NCI-H2196 (cell line): ENCODE measurements around the gene NUTM2E.
"Not testable (repeated sequence)": the region's sequence is repeated elsewhere in the genome, so short reads cannot be mapped to it uniquely, and the experiment has no call there.

ENCODE experiments used
- DNase-seq: peaks from one replicate; lab custom pipeline; 2025; ENCODE audit not compliant: unreplicated experiment; lab: John Stamatoyannopoulos, UW

The NUTM2E gene, protein sequence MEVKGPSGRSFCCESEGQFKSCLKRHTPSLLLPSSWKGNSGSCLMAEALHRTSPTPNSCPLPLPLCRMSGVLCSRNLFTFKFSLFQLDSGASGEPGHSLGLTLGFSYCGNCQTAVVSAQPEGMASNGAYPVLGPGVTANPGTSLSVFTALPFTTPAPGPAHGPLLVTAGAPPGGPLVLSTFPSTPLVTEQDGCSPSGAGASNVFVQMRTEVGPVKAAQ (N-terminal part only)

GRCh38 chr10:79826496-79827215 is at the start of gene NUTM2E:
Gene NUTM2E (plus strand): TSS chr10:79826739. CDS start chr10:79841741, 15,002 bp downstream.
- DNase-seq, result peak; percentile 24

- not testable (repeated sequence) for DNase-seq
Measured at GRCh38 chr10:79777997-79778396, 48.5 kb upstream of the NUTM2E start.

GRCh38 chr10:79779310-79779938 is 47.1 kb upstream of the NUTM2E start:
- DNase-seq, result not testable (repeated sequence)

DNA sequence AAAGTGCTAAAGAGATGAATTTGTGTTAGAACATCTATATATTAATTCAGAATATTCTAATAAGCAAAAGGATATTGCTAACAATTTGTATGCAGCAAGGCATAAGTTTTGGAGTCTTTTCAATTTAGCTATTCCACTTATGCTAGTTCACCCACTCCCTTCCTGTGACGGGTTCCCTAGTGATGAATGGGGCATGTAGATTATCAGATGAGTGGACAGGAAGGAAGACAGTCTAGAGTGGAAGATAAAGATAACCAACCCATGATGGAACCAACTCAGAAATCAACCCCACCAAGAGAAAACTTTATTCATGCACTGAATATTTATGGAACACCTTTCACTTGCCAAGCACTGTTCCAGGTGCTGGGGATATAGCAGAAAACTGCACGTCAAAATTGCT is 46.5 kb upstream of the NUTM2E start:
- not testable (repeated sequence) for DNase-seq

DNA sequence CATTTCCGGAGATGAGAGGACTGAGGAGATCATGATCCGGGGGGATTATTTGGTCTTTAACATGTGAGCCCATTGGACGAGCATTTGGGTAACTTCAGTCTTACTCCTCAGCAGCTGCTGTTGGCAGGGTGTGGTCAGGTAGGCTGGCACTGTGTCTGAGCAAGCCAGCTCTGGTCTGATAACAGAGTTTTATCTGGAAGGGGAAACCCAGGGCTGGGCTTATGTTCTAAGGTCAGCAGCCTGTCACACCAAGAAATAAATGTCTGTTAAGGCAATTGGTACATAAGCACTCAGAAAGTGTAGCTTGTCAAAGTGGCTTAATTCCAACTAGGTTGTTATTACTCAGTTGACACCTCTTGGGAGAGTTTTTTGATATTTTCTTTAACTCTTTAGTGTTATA is 45.0 kb upstream of the NUTM2E start:
- not testable (repeated sequence) for DNase-seq

- not testable (repeated sequence) for DNase-seq
Measured at GRCh38 chr10:79787455-79787952, 39.0 kb upstream of the NUTM2E start.

DNA sequence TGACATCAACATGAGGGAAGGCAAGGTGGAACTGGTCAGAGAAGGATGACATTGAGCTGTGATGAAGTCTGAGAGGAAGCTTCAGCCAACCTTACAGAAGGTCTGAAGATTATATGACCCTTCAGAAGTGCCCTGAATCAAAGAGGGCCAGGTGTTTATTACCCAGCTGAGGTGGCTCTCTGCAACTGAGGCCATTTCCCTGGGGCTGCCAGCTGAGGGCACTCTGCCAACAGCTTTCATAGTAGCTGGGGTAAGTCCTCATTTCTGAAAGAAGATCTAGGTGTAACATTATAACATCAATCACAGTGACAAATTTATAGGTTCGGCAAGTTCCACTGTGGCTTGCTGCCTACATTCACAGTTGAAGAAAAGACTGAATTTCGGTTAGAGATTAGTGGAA is 37.2 kb upstream of the NUTM2E start:
- DNase-seq, result not testable (repeated sequence)

- DNase-seq, result not testable (repeated sequence)
Measured at GRCh38 chr10:79791906-79792517, 34.5 kb upstream of the NUTM2E start.

- not testable (repeated sequence) for DNase-seq
Measured at GRCh38 chr10:79799337-79799736, 27.2 kb upstream of the NUTM2E start.

GRCh38 chr10:79805857-79806256 is 20.7 kb upstream of the NUTM2E start:
- not testable (repeated sequence) for DNase-seq

- DNase-seq, result not testable (repeated sequence)
Measured at GRCh38 chr10:79811895-79812294, 14.6 kb upstream of the NUTM2E start.

DNA sequence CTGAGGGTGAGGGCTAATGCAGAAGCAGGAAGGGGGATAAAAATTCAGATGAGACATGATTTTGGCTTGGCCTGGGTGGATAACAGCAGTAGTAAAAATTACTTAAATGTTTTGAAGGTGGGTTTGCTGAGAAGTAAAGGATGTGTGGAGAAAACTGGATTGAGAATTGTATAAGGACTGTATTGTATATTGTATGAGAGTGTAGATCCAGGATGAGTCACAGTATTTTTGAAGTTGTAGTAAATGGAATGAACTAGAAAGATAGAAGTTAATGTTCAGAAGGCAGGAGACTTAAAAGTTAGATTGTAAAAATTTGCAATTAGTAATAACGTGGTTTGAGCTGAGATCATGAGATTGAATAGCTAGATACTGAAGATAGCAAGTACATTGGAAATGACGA is 10.2 kb upstream of the NUTM2E start:
- DNase-seq, result not testable (repeated sequence)

DNA sequence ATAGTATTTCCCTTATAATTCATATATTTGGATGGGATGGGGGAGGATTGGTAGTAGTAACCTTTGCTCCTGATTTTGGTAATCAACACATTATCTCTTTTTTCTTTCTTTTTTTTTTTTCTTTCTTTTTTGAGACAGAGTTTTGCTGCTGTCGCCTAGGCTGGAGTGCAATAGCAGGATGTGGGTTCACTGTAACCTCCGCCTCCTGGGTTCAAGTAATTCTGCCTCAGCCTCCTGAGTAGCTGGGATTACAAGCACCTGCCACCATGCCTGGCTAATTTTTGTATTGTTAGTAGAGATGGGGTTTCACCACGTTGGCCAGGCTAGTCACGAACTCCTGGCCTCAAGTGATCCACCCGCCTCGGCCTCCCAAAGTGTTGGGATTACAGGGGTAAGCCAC is 3.2 kb upstream of the NUTM2E start:
- not testable (repeated sequence) for DNase-seq

DNA sequence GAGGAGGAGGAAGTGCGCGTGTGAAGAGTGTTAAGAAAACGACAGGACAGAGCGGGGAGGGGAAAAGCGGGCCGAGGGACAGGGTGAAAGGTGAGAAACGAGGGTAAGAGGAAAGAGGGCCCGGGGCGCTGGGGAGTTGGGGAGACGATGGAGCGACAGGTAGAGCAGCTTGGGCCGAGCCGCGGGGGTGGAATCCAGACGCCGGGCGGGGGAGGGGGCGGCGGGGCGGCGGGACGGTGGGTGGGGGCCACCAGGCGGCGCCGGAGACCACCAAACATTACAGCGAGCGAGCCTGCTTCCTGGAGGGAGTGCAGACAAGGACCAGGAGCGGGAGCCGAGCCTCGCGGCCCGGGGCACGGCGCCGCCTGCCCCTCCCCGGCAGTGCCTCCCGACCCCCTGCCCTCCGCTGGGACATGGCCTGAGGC is 940 bp upstream of the NUTM2E start:
- not testable (repeated sequence) for DNase-seq

DNA sequence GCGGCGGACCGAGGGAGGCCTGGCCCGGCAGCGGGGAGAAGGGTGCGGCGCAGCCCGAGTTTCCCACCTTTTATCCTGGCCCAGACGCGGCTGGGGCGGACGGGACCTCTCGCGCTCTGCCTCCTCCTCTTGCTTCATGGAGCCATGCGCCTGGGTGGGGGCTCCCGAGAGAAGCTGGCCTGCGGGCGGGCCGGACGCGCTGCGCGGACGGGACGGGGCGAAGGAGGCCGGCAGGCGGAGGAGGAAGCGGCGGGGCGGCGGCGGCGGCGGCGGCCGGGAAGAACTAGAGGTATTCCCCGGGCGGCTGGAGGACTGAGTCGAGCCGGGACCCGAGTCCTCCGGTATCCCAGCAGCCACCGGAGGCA is 426 bp upstream of the NUTM2E start:
- DNase-seq, result not testable (repeated sequence)

DNA sequence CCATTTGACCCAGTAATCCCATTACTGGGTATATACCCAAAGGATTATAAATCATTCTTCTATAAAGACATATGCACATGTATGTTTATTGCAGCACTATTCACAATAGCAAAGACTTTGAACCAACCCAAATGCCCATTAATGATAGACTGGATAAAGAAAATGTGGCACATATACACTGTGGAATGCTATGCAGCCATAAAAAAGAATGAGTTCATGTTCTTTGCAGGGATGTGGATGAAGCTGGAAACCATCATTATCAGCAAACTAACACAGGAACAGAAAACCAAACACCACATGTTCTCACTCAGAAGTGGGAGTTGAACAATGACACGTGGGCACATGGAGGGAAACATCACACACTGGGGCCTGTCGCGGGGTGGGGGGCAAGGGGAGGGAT is 7.3 kb downstream of the NUTM2E start:
- not testable (repeated sequence) for DNase-seq

DNA sequence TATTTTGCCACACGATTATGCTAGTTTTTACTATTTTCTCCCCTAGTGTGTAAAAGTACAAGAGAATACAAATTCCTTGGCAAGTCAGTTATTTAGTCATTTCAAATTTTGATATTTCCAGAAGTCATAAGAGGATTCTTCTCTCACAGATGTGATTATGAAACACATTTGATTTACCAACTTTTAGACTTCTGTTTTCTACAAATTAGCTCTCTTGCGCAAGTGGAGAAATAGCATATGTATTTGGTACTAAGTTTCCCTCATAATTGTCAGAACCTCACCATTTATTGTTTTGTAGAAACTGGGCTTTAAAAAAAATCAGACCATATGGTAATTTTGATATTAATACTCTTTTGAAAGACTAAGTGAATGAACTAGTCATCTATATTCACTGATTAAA is 9.4 kb downstream of the NUTM2E start:
- not testable (repeated sequence) for DNase-seq

GRCh38 chr10:79836891-79837290 is 10.4 kb downstream of the NUTM2E start:
- DNase-seq, result not testable (repeated sequence)

DNA sequence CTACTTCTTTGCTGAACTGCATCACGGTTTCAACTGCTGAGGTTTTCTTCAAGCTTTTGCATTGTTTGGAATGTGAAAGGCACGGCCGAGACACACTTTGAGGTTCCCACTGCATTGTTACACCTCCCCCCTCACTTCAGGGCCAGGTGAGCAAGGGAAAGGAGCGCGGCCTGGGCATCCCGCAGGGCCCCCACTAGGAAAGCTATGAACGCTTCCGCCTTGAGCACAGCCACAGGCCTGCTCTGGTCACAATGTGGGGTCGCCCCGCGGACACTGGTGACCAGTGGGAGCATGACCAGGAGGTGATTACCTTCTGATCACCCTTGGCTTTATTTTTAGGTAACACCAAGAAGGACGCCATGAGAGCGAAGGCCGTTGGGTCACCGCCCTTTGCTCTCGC is 11.9 kb downstream of the NUTM2E start:
- DNase-seq, result not testable (repeated sequence)

DNA sequence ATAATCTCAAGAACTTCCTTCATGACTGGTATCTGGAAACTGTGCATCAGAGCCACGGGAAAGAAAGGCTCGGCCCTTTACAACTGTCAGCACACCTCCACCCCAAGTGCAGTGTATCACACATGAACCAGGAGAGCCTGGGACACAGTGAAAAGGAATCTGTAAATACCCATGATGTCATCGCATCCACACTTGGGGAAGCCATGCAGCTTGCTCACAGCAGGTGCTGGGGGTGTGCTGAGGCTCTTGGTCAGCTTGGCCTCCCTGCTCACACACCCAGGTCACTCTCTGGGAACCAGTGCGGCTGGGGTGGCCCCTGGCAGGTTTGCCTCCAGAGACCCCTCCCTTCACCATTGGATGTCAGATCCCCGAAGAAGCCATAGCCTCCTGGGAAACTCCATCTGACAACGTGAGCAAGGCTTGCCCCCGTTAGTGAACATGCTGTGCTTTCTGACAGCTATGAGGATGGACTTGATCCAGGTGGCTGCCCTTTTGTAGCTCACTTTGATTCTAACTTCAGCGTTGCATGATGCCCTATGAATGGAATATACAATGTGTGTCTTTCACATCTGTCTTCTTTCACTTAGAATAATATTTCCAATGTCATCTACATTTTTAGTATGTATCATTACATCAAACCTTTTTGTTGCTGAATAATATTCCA is 26.8 kb downstream of the NUTM2E start:
- DNase-seq, result not testable (repeated sequence)

GRCh38 chr10:79862269-79862668 is 35.7 kb downstream of the NUTM2E start:
- not testable (repeated sequence) for DNase-seq
